Choroid plexus epithelial cell (primary cell): Measurements from ENCODE around the gene DCAF7.

ENCODE experiments used
- DNase-seq: peaks from one replicate; pipeline ENCODE4 v3.0.0-alpha.2; 2010; ENCODE audit warnings: low read depth
- H3K4me3 ChIP-seq: 2 replicates; pipeline ENCODE4 v1.5.1; 2011; ENCODE audit warnings: low read depth, mild to moderate bottlenecking, control low read depth, low read length, moderate library complexity
- TF ChIP-seq, protein P1 (sequence below): conservative IDR thresholded peaks from 2 replicates; pipeline ENCODE4 v1.5.1; 2011; ENCODE audit warnings: low read depth, mild to moderate bottlenecking, control low read depth, inconsistent platforms, low read length, moderate library complexity

The DCAF7 gene

DNA sequence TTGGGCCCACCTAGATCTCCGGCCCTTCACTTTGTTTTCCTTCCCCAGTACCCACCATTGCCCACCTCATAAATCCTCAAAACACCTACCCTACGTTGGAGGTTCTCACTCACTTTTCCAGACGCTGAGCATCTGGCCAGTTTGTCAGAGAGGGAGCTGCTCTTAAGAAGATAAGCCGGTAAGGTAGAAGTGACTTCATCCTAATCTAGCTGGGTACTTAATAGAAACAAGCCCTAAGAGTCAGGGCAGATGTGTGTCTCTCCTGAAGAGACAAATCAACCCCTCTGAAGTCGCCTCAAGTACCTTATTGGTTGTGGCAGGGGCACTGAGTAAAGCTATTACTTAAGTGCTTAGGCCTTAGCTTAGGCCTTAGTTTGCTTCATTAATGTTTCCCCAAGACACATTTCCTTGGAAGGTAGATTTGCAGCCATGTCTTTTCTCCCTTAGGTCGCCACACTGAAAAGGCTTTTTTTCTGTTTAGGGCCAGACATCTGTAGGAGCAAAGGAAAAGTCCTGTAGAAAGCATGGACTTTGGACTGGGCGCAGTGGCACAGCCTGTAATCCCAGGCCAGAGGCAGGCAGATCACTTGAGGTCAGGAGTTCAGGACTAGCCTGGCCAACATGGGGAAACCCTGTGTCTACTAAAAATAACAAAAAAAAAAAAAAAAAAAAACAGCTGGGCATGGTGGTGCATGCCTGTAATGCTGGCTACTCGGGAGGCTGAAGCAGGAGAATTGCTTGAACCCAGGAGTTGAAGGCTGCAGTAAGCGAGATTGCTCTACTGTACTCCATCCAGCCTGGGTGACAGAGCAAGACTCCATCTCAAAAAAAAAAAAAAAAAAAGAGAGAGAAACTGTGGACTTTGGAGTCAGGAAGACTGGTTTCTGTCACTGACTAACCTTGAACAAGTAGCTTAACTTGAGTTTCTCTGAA lies 51.4 kb downstream of the DCAF7 start:
- H3K4me3 ChIP-seq: peak overlapping the region; percentile 92

DNA sequence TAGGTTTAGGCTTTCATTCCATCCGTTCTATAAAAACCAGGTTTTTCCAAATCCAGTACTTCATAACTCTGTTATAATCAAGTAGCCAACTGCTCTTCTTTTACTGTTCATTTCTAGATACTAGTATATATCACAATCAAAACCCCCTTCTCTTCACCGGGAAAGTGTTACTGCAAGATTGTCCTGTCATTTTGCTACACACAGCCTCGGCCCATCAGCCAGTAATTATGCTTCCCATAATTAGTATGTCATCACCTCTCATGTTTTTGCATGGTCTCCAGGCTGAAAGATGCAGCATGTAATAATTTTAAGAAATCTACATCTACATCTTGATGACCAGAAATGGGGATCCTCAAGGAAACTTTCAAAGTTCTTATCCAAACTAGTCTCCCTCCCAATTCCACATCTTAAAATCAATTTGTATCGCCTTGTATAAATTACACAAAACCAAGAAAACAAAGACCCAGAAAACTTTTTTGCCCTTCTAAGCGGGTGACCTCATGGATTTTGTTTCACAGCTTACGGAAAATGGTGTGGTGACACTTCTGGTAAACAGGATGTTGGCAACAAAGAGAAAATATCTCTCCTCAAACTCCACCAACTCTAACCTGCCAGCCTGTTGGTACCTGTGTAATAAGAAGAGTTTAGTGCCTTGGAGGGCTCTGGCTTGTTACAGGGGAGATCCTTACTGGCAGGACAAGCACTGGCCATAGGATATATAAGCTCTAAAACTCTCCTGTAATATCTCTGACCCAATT lies 59.7 kb downstream of the DCAF7 start:
- no peak overlapping the region for H3K4me3 ChIP-seq
- DNase-seq: no peak
- TF ChIP-seq, protein P1, sequence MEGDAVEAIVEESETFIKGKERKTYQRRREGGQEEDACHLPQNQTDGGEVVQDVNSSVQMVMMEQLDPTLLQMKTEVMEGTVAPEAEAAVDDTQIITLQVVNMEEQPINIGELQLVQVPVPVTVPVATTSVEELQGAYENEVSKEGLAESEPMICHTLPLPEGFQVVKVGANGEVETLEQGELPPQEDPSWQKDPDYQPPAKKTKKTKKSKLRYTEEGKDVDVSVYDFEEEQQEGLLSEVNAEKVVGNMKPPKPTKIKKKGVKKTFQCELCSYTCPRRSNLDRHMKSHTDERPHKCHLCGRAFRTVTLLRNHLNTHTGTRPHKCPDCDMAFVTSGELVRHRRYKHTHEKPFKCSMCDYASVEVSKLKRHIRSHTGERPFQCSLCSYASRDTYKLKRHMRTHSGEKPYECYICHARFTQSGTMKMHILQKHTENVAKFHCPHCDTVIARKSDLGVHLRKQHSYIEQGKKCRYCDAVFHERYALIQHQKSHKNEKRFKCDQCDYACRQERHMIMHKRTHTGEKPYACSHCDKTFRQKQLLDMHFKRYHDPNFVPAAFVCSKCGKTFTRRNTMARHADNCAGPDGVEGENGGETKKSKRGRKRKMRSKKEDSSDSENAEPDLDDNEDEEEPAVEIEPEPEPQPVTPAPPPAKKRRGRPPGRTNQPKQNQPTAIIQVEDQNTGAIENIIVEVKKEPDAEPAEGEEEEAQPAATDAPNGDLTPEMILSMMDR: no peak

More for the DNA sequence above, 51.4 kb downstream of the DCAF7 start:
- peak; percentile 29 for DNase-seq
- TF ChIP-seq, protein P1: no peak

DNA sequence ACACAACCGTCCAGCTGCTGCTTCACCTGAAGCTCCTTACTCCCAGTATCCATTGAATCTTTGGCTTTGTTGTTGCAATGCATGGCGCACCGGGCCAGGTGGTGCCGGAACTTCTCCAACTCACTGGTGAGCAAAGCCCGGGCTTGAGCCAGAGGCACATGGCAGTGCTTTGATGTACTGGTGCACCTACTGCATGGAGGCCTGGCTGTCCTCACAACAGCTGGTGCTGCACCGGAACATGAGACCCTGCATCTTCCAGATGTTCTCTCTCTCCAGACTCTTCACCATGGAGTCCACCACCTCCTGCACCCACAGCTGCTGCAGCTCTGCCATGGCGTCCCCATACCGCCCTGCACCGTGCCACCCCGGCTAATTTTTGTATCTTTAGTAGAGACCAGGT lies 60.6 kb downstream of the DCAF7 start:
- H3K4me3 ChIP-seq: no peak overlapping the region
- TF ChIP-seq, protein P1: no peak
- no peak for DNase-seq

DNA sequence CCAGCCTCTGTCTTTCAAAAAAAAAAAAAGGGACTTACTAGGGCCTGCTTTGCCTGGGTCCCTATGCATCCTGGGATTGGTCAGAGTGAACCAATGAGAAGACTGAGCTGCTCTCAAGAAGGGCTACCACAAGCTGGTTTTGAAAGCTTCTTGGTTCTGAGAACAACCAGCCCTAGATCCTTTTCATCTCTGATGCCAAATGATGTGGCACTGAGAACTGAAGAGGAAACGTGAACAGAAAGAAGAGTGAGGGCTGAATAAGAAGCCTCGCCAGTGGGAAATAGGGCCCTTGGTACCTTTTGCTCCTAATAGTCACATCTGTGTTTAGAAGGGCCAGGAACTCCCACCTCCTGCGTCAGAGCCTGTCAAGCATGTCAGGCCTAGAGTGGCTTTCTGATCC lies 61.1 kb downstream of the DCAF7 start:
- no peak for DNase-seq
- TF ChIP-seq, protein P1: no peak
- no peak overlapping the region for H3K4me3 ChIP-seq

DNA sequence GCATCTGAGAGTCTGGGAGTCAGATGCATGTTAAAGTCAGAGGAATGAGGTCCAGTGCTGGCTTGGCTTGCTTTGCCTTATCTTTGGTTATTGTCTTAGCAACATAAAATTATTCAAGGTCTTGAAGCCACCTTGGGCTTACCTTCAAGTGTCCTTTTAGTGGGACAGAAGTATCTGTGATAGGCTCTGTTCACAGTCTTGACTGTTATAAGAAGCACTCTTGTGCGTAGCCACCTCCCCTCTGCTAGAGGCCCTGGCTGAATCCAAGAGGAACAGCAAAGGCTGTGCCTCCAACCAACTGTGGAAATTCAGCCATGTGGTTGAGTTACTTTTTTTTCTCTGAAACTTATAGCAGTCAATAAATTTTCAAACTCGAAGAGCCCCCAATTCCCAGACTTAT lies 63.4 kb downstream of the DCAF7 start:
- TF ChIP-seq, protein P1: no peak
- no peak overlapping the region for H3K4me3 ChIP-seq
- DNase-seq: no peak

DNA sequence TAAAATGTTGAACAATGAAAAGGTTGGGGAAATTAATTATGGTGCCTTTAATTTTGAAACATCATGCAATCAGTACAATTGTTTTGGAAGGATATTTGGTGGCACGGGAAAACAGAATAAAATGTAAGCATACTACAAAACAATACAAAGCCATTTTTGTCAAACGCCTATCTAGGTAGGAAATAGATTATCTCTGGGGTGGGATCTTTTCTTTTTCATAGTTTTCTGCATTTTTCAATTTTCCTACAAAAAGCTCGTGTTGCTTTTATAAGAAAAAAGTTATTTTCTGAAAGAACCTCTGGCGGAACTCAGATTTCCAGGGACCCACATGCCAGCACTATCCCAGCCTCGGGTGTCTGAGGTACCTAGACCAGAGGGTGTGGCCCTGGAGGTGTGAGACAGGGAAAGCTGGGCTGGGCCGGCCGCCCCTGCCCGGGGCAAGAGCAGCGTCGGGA lies 71.0 kb downstream of the DCAF7 start:
- TF ChIP-seq, protein P1: no peak
- peak overlapping the region; percentile 79 for H3K4me3 ChIP-seq
- no peak for DNase-seq
